Measurements from ENCODE around the gene WDR64.

DNA sequence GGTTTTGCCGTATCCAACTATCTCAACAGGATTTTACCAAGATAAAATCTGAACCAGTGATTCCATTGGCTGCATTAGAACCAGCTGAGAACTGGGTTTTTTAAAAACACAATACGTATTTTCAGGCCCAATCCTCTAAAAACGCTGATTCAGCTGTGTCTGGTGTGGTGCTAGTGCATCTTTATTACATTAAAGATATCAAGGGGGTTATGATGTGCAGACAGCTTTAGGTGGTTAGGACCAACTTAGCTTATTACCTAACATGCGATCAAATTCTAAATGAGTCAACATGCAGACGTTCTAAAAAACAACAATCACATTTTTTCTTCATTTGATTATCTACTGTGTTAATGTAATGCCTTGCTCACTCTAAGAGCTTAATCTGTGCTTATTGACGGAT lies 163.9 kb downstream of the WDR64 start:
- TF ChIP-seq, protein P1, sequence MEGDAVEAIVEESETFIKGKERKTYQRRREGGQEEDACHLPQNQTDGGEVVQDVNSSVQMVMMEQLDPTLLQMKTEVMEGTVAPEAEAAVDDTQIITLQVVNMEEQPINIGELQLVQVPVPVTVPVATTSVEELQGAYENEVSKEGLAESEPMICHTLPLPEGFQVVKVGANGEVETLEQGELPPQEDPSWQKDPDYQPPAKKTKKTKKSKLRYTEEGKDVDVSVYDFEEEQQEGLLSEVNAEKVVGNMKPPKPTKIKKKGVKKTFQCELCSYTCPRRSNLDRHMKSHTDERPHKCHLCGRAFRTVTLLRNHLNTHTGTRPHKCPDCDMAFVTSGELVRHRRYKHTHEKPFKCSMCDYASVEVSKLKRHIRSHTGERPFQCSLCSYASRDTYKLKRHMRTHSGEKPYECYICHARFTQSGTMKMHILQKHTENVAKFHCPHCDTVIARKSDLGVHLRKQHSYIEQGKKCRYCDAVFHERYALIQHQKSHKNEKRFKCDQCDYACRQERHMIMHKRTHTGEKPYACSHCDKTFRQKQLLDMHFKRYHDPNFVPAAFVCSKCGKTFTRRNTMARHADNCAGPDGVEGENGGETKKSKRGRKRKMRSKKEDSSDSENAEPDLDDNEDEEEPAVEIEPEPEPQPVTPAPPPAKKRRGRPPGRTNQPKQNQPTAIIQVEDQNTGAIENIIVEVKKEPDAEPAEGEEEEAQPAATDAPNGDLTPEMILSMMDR (IDR thresholded peaks at IDR 0.05; ENCODE audit: poor library complexity), result no peak
- no peak for TF ChIP-seq EZH2 (IDR thresholded peaks at IDR 0.05; ENCODE audit: borderline replicate concordance)

Measured in hepatocyte (in vitro differentiated cells).